DMS79 treated with DMSO at 0.1 percent for 48 hours (cell line): ENCODE results near the gene RHOB.
A peak's percentile ranks its signal among the peaks of the same experiment; 100 is the strongest.
"Not testable (repeated sequence)": the region's sequence is repeated elsewhere in the genome, so short reads cannot be mapped to it uniquely, and the experiment has no call there.

ENCODE experiments used
- DNase-seq: peaks from one replicate; lab custom pipeline; 2025; lab: John Stamatoyannopoulos, UW

The RHOB gene

GRCh38 chr2:20446917-20447436 is at the start of gene RHOB:
TSS of gene RHOB (plus strand) at chr2:20447074. CDS start at chr2:20447466, 392 bp downstream.
- DNase-seq, result peak; percentile 92

- DNase-seq, result no peak
Measured at GRCh38 chr2:20397811-20398447, 48.9 kb upstream of the RHOB start.

- no peak for DNase-seq
Measured at GRCh38 chr2:20398956-20399567, 47.8 kb upstream of the RHOB start.

- no peak for DNase-seq
Measured at GRCh38 chr2:20400306-20400705, 46.6 kb upstream of the RHOB start.

- DNase-seq, result no peak
Measured at GRCh38 chr2:20400787-20401488, 45.9 kb upstream of the RHOB start.

- DNase-seq, result peak; percentile 34
Measured at GRCh38 chr2:20401489-20401835, 45.4 kb upstream of the RHOB start.

GRCh38 chr2:20403774-20404312 is 43.0 kb upstream of the RHOB start:
- no peak for DNase-seq

GRCh38 chr2:20404950-20405349 is 41.9 kb upstream of the RHOB start:
- no peak for DNase-seq

- no peak for DNase-seq
Measured at GRCh38 chr2:20409039-20409438, 37.8 kb upstream of the RHOB start.

GRCh38 chr2:20410556-20411277 is 36.2 kb upstream of the RHOB start:
- DNase-seq, result no peak

GRCh38 chr2:20411361-20411894 is 35.4 kb upstream of the RHOB start:
- no peak for DNase-seq

GRCh38 chr2:20414806-20415205 is 32.1 kb upstream of the RHOB start:
- no peak for DNase-seq

- no peak for DNase-seq
Measured at GRCh38 chr2:20415511-20415918, 31.4 kb upstream of the RHOB start.

GRCh38 chr2:20416723-20417122 is 30.2 kb upstream of the RHOB start:
- DNase-seq, result no peak

- not testable (repeated sequence) for DNase-seq
Measured at GRCh38 chr2:20417230-20417821, 29.5 kb upstream of the RHOB start.

- DNase-seq, result no peak
Measured at GRCh38 chr2:20418519-20418918, 28.4 kb upstream of the RHOB start.

GRCh38 chr2:20419007-20419576 is 27.8 kb upstream of the RHOB start:
- no peak for DNase-seq

GRCh38 chr2:20419752-20420151 is 27.1 kb upstream of the RHOB start:
- no peak for DNase-seq

GRCh38 chr2:20421336-20421987 is 25.4 kb upstream of the RHOB start:
- DNase-seq, result no peak

- DNase-seq, result no peak
Measured at GRCh38 chr2:20421988-20422370, 24.9 kb upstream of the RHOB start.
